NT2/D1 (cell line): Measurements from ENCODE around the gene TAGLN3.

Experiments
- DNase-seq: peaks from one replicate; pipeline ENCODE4 v3.0.0-alpha.2; 2011; ENCODE audit warnings: low read depth, low spot score
- H3K27me3 ChIP-seq: 2 replicates; pipeline ENCODE4 v1.6.0; 2011; ENCODE audit warnings: mild to moderate bottlenecking; ENCODE audit not compliant: insufficient read length, insufficient read depth
- H3K36me3 ChIP-seq: 2 replicates; pipeline ENCODE4 v1.6.1; 2011; ENCODE audit warnings: mild to moderate bottlenecking, low read length, mixed read lengths; ENCODE audit not compliant: insufficient read depth, insufficient read length
- H3K4me1 ChIP-seq: 2 replicates; pipeline ENCODE4 v1.5.1; 2011; ENCODE audit not compliant: insufficient read depth, insufficient read length
- H3K4me3 ChIP-seq: 2 replicates; pipeline ENCODE4 v1.5.1; 2011; ENCODE audit warnings: low read depth; ENCODE audit not compliant: insufficient read length
- H3K9ac ChIP-seq: 2 replicates; pipeline ENCODE4 v1.6.0; 2011; ENCODE audit warnings: low read depth; ENCODE audit not compliant: insufficient read length
- H3K9me3 ChIP-seq: 2 replicates; pipeline ENCODE4 v1.5.1; 2011; ENCODE audit warnings: mild to moderate bottlenecking, low read length; ENCODE audit not compliant: insufficient read depth
- SUZ12 ChIP-seq: IDR thresholded peaks from 2 replicates; pipeline ENCODE4 v1.6.1; 2011; ENCODE audit not compliant: insufficient read length, insufficient read depth; ENCODE audit errors: extremely low read depth
- YY1 ChIP-seq: IDR thresholded peaks from 2 replicates; pipeline ENCODE4 v1.6.1; 2011; ENCODE audit not compliant: insufficient read length, insufficient read depth
- ZNF274 ChIP-seq: IDR thresholded peaks from 2 replicates; pipeline ENCODE4 v1.6.1; 2011; ENCODE audit warnings: mild to moderate bottlenecking, low read depth, low read length

Gene TAGLN3

GRCh38 chr3:111993038-111993437, 5.7 kb upstream of the TAGLN3 start:
- peaks cover 12% of the 10 kb centered on the region for H3K27me3 ChIP-seq
- no peaks in the 10 kb centered on the region for H3K9me3 ChIP-seq
- TF ChIP-seq ZNF274 (no peak), SUZ12 (no peak), YY1 (no peak)
- peaks cover 42% of the 10 kb centered on the region for H3K36me3 ChIP-seq
- DNase-seq = no peak
- H3K4me3 ChIP-seq = no peak overlapping the region
- peaks cover 2% of the 10 kb centered on the region for H3K4me1 ChIP-seq
- H3K9ac ChIP-seq = no peak overlapping the region

GRCh38 chr3:111999484-112000324, 982 bp downstream of the TAGLN3 start:
- no peak for DNase-seq
- TF ChIP-seq YY1 (no peak), ZNF274 (no peak), SUZ12 (no peak)
- Histone ChIP-seq H3K27me3 (peaks cover 33% of the 10 kb centered on the region), H3K9me3 (no peaks in the 10 kb centered on the region), H3K36me3 (no peaks in the 10 kb centered on the region), H3K9ac (peak overlapping the region; percentile 77), H3K4me1 (peaks cover 9% of the 10 kb centered on the region), H3K4me3 (peak overlapping the region; percentile 62)

GRCh38 chr3:112000367-112000771, 1.6 kb downstream of the TAGLN3 start:
- H3K27me3 ChIP-seq = peaks cover 33% of the 10 kb centered on the region
- no peak overlapping the region for H3K9ac ChIP-seq
- H3K9me3 ChIP-seq = no peaks in the 10 kb centered on the region
- H3K4me1 ChIP-seq = peaks cover 9% of the 10 kb centered on the region
- H3K36me3 ChIP-seq = no peaks in the 10 kb centered on the region
- no peak for DNase-seq
- no peak for TF ChIP-seq ZNF274
- peak overlapping the region; percentile 62 for H3K4me3 ChIP-seq

- DNase-seq = peak; percentile 56
- peaks cover 33% of the 10 kb centered on the region for H3K27me3 ChIP-seq
These were observed 2.2 kb downstream of the TAGLN3 start for GRCh38 chr3:112000966-112001365.

GRCh38 chr3:112001526-112001925, 2.8 kb downstream of the TAGLN3 start:
- TF ChIP-seq ZNF274 (no peak), SUZ12 (no peak), YY1 (no peak)
- Histone ChIP-seq H3K27me3 (peaks cover 33% of the 10 kb centered on the region), H3K4me3 (no peak overlapping the region), H3K4me1 (peaks cover 9% of the 10 kb centered on the region), H3K9ac (no peak overlapping the region), H3K9me3 (no peaks in the 10 kb centered on the region), H3K36me3 (no peaks in the 10 kb centered on the region)
- no peak for DNase-seq

More at GRCh38 chr3:112000966-112001365, 2.2 kb downstream of the TAGLN3 start:
- Histone ChIP-seq H3K9ac (no peak overlapping the region), H3K9me3 (no peaks in the 10 kb centered on the region), H3K36me3 (no peaks in the 10 kb centered on the region), H3K4me3 (peak overlapping the region; percentile 62), H3K4me1 (peaks cover 9% of the 10 kb centered on the region)
- TF ChIP-seq ZNF274 (no peak), YY1 (no peak), SUZ12 (no peak)

GRCh38 chr3:112002096-112002971, 3.6 kb downstream of the TAGLN3 start:
- no peak for DNase-seq
- TF ChIP-seq YY1 = no peak
- TF ChIP-seq SUZ12 = no peak
- TF ChIP-seq ZNF274 = no peak
- Histone ChIP-seq H3K9ac (no peak overlapping the region), H3K9me3 (no peaks in the 10 kb centered on the region), H3K36me3 (no peaks in the 10 kb centered on the region), H3K4me1 (peaks cover 9% of the 10 kb centered on the region), H3K27me3 (peaks cover 27% of the 10 kb centered on the region), H3K4me3 (no peak overlapping the region)

- Histone ChIP-seq H3K9me3 (no peaks in the 10 kb centered on the region), H3K36me3 (no peaks in the 10 kb centered on the region), H3K9ac (no peak overlapping the region), H3K4me1 (peaks cover 7% of the 10 kb centered on the region), H3K4me3 (no peak overlapping the region), H3K27me3 (peaks cover 22% of the 10 kb centered on the region)
- DNase-seq = no peak
- TF ChIP-seq ZNF274 (no peak), SUZ12 (no peak), YY1 (no peak)
These were observed 4.8 kb downstream of the TAGLN3 start for GRCh38 chr3:112003321-112004080.
